Testis (tissue), 2 donors: Measurements from ENCODE around the gene TSC22D2.

ENCODE experiments used
- CTCF ChIP-seq, 3 experiments: fragments of 450-650 bp in 2 of 3; fragments of 200-600 bp in 1 of 3; sonication (generic) in 1 of 3; IDR thresholded peaks; one replicate each; pipeline ENCODE4 v1.5.1; 2016 to 2019; ENCODE audit warnings: antibody characterized with exemption in 3 of 3, mild to moderate bottlenecking in 2 of 3, moderate library complexity in 1 of 3
- POLR2A ChIP-seq: fragments of 450-650 bp; IDR thresholded peaks from one replicate; pipeline ENCODE4 v1.6.1; 2017; ENCODE audit warnings: antibody characterized with exemption, mild to moderate bottlenecking, moderate library complexity

GRCh38 chr3:150434234-150434633 is 26.1 kb downstream of the TSC22D2 start:
- TF ChIP-seq CTCF (IDR thresholded peaks at IDR 0.05), result no peak
- no peak for TF ChIP-seq POLR2A
